WTC11 (cell line): Measurements from ENCODE around the gene ERBB4. TPM values are rescaled to one million over a fixed set of nuclear protein-coding genes. Genes with fewer than 3 reads are reported as not detected.

ENCODE experiments used
- ATAC-seq: fragments of 200-7000 bp; cut with Tn5 transposase; 2 replicates; pipeline ENCODE4 v1.10.0; 2021; ENCODE audit warnings: mild to moderate bottlenecking, moderate library complexity
- CTCF ChIA-PET: fragments of 300-600 bp; sonication (Branson Sonifier 250); formaldehyde crosslinking; loops from one replicate; lab custom pipeline; 2021; ENCODE audit warnings: antibody characterized with exemption; lab: Charles Lee
- POLR2A ChIA-PET: fragments of 350-600 bp; sonication (Branson Sonifier 250); formaldehyde crosslinking; loops from one replicate; lab custom pipeline; 2021; ENCODE audit warnings: antibody characterized with exemption; lab: Charles Lee
- DNase-seq: peaks from one replicate; pipeline ENCODE4 v3.0.0; 2021; ENCODE audit warnings: low spot score
- H3K27ac Mint-ChIP-seq: 2 replicates; pipeline ENCODE4 v1.8.0; 2021; ENCODE audit warnings: mixed read lengths
- H3K27me3 Mint-ChIP-seq: 2 replicates; pipeline ENCODE4 v1.8.0; 2021; ENCODE audit warnings: low read depth, mild to moderate bottlenecking, moderate library complexity, mixed read lengths
- H3K36me3 Mint-ChIP-seq: 2 replicates; pipeline ENCODE4 v1.8.0; 2021; ENCODE audit warnings: mixed read lengths
- H3K4me1 Mint-ChIP-seq: 2 replicates; pipeline ENCODE4 v1.8.0; 2022; ENCODE audit warnings: mixed read lengths
- H3K4me3 Mint-ChIP-seq: 2 replicates; pipeline ENCODE4 v1.8.0; 2021; ENCODE audit warnings: mild to moderate bottlenecking, moderate library complexity, mixed read lengths
- H3K9me3 Mint-ChIP-seq: 2 replicates; pipeline ENCODE4 v1.8.0; 2021; ENCODE audit warnings: mixed read lengths
- CREM ChIP-seq: sonication (generic); formaldehyde crosslinking; IDR thresholded peaks from 2 replicates; pipeline ENCODE4 v1.8.1; 2022; ENCODE audit warnings: mild to moderate bottlenecking, missing genetic modification reagents, moderate library complexity
- E2F5 ChIP-seq: sonication (generic); formaldehyde crosslinking; IDR thresholded peaks from 2 replicates; pipeline ENCODE4 v1.8.1; 2022; ENCODE audit warnings: mild to moderate bottlenecking, moderate library complexity, missing genetic modification reagents
- EMX1 ChIP-seq: fragments of 250-450 bp; sonication (Bioruptor Pico); IDR thresholded peaks from 2 replicates; pipeline ENCODE4 v1.8.0; 2021; ENCODE audit warnings: mild to moderate bottlenecking
- FOXJ3 ChIP-seq: sonication (generic); formaldehyde crosslinking; IDR thresholded peaks from 2 replicates; pipeline ENCODE4 v1.9.0; 2021; ENCODE audit warnings: missing genetic modification reagents, mild to moderate bottlenecking, borderline replicate concordance
- FOXP1 ChIP-seq: sonication (generic); formaldehyde crosslinking; IDR thresholded peaks from 2 replicates; pipeline ENCODE4 v1.8.0; 2022; ENCODE audit warnings: missing genetic modification reagents, mild to moderate bottlenecking, moderate library complexity, borderline replicate concordance
- GTF2I ChIP-seq: fragments of 250-450 bp; sonication (Bioruptor Pico); conservative IDR thresholded peaks from 2 replicates; pipeline ENCODE4 v1.4.0; 2021; ENCODE audit warnings: mild to moderate bottlenecking
- JUN ChIP-seq: sonication (generic); formaldehyde crosslinking; IDR thresholded peaks from 2 replicates; pipeline ENCODE4 v1.8.0; 2023; ENCODE audit warnings: mild to moderate bottlenecking, missing genetic modification reagents
- MYBL2 ChIP-seq: sonication (generic); formaldehyde crosslinking; IDR thresholded peaks from 2 replicates; pipeline ENCODE4 v1.8.1; 2023; ENCODE audit warnings: mild to moderate bottlenecking, moderate library complexity, missing genetic modification reagents
- NFE2L1 ChIP-seq: sonication (generic); formaldehyde crosslinking; IDR thresholded peaks from 2 replicates; pipeline ENCODE4 v1.8.1; 2023; ENCODE audit warnings: missing genetic modification reagents
- NR1H2 ChIP-seq: sonication (generic); formaldehyde crosslinking; IDR thresholded peaks from 2 replicates; pipeline ENCODE4 v1.9.0; 2021; ENCODE audit warnings: mild to moderate bottlenecking, moderate library complexity, missing genetic modification reagents
- PREB ChIP-seq: sonication (generic); formaldehyde crosslinking; IDR thresholded peaks from 2 replicates; pipeline ENCODE4 v1.8.1; 2022; ENCODE audit warnings: mild to moderate bottlenecking, missing genetic modification reagents, moderate library complexity, borderline replicate concordance
- PRRX2 ChIP-seq: fragments of 250-450 bp; sonication (Bioruptor Pico); IDR thresholded peaks from 2 replicates; pipeline ENCODE4 v1.8.0; 2021; ENCODE audit warnings: mild to moderate bottlenecking
- TEAD4 ChIP-seq: sonication (generic); formaldehyde crosslinking; IDR thresholded peaks from 2 replicates; pipeline ENCODE4 v1.8.0; 2022; ENCODE audit warnings: mild to moderate bottlenecking, missing genetic modification reagents
- TP53 ChIP-seq: sonication (generic); formaldehyde crosslinking; IDR thresholded peaks from 2 replicates; pipeline ENCODE4 v1.8.1; 2023; ENCODE audit warnings: mild to moderate bottlenecking, missing genetic modification reagents
- ZNF138 ChIP-seq: sonication (generic); formaldehyde crosslinking; conservative IDR thresholded peaks from 2 replicates; pipeline ENCODE4 v1.8.1; 2022; ENCODE audit warnings: mild to moderate bottlenecking, moderate library complexity, missing genetic modification reagents
- ZNF263 ChIP-seq: sonication (generic); formaldehyde crosslinking; IDR thresholded peaks from 2 replicates; pipeline ENCODE4 v1.8.1; 2022; ENCODE audit warnings: low read depth, mild to moderate bottlenecking, moderate library complexity, missing genetic modification reagents
- ZNF416 ChIP-seq: fragments of 250-450 bp; sonication (Bioruptor Pico); IDR thresholded peaks from 2 replicates; pipeline ENCODE4 v1.9.0; 2021; ENCODE audit warnings: mild to moderate bottlenecking, inconsistent platforms
- total RNA-seq: library from RNA; stranded (reverse); gene quantifications from 3 replicates; pipeline ENCODE4 v1.2.3, GENCODE V29; 2021
- TF ChIP-seq, protein P1 (sequence below): sonication (generic); formaldehyde crosslinking; conservative IDR thresholded peaks from 2 replicates; pipeline ENCODE4 v1.8.1; 2023; ENCODE audit warnings: mild to moderate bottlenecking, low read depth, missing genetic modification reagents, moderate library complexity
- TF ChIP-seq, protein P2 (sequence below): fragments of 250-450 bp; sonication (Bioruptor Pico); IDR thresholded peaks from 2 replicates; pipeline ENCODE4 v1.9.0; 2021; ENCODE audit warnings: mild to moderate bottlenecking
- TF ChIP-seq, protein P3 (sequence below): fragments of 200-600 bp; IDR thresholded peaks from 2 replicates; pipeline ENCODE4 v1.8.0; 2022; ENCODE audit warnings: antibody characterized with exemption
- TF ChIP-seq, protein P4 (sequence below): sonication (generic); formaldehyde crosslinking; IDR thresholded peaks from 2 replicates; pipeline ENCODE4 v1.8.1; 2023; ENCODE audit warnings: mild to moderate bottlenecking, moderate library complexity, missing genetic modification reagents
- TF ChIP-seq, protein P5 (sequence below): sonication (generic); formaldehyde crosslinking; IDR thresholded peaks from 2 replicates; pipeline ENCODE4 v1.8.1; 2022; ENCODE audit warnings: low read depth, missing genetic modification reagents, borderline replicate concordance
- TF ChIP-seq, protein P6 (sequence below): fragments of 250-450 bp; sonication (Bioruptor Pico); IDR thresholded peaks from 2 replicates; pipeline ENCODE4 v1.9.0; 2021; ENCODE audit warnings: mild to moderate bottlenecking

ERBB4 gene
- total RNA-seq, 1 experiment from 2014 or later, result 1.6 TPM

DNA sequence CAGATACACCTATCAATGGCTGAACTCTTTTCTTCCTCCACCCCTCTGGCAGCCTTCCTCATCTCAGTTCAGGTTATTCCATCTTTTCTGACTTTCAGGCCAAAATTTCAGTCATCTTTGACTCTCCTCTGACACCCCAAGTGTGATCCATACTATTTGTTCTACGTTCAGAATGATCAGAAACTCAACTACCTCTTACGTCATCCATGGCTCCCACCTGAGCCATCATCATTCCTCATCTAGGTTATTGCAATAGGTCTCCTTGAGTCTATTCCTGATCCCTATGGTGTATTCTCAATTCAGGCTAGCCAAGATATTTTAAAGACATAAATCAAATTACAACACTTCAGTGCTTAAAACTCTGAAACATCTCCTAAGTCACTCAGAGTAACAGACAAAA, 589.7 kb downstream of the ERBB4 start:
- Mint-ChIP-seq H3K9me3 (peaks cover 13% of the 10 kb centered on the region), H3K4me1 (peaks cover 8% of the 10 kb centered on the region), H3K27ac (peak overlapping the region; percentile 26; the same call in 1 of the 2 replicates)
- TF ChIP-seq FOXP1 (CRISPR knock-in tag) (no peak), MYBL2 (CRISPR knock-in tag) (no peak), FOXJ3 (CRISPR knock-in tag) (no peak), TEAD4 (CRISPR knock-in tag) (no peak), NFE2L1 (CRISPR knock-in tag) (no peak), JUN (CRISPR knock-in tag) (no peak), EMX1 (CRISPR knock-in tag) (no peak), PRRX2 (CRISPR knock-in tag) (no peak)
- TF ChIP-seq, protein P1, sequence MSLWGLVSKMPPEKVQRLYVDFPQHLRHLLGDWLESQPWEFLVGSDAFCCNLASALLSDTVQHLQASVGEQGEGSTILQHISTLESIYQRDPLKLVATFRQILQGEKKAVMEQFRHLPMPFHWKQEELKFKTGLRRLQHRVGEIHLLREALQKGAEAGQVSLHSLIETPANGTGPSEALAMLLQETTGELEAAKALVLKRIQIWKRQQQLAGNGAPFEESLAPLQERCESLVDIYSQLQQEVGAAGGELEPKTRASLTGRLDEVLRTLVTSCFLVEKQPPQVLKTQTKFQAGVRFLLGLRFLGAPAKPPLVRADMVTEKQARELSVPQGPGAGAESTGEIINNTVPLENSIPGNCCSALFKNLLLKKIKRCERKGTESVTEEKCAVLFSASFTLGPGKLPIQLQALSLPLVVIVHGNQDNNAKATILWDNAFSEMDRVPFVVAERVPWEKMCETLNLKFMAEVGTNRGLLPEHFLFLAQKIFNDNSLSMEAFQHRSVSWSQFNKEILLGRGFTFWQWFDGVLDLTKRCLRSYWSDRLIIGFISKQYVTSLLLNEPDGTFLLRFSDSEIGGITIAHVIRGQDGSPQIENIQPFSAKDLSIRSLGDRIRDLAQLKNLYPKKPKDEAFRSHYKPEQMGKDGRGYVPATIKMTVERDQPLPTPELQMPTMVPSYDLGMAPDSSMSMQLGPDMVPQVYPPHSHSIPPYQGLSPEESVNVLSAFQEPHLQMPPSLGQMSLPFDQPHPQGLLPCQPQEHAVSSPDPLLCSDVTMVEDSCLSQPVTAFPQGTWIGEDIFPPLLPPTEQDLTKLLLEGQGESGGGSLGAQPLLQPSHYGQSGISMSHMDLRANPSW (CRISPR knock-in tag), result no peak
- TF ChIP-seq, protein P2, sequence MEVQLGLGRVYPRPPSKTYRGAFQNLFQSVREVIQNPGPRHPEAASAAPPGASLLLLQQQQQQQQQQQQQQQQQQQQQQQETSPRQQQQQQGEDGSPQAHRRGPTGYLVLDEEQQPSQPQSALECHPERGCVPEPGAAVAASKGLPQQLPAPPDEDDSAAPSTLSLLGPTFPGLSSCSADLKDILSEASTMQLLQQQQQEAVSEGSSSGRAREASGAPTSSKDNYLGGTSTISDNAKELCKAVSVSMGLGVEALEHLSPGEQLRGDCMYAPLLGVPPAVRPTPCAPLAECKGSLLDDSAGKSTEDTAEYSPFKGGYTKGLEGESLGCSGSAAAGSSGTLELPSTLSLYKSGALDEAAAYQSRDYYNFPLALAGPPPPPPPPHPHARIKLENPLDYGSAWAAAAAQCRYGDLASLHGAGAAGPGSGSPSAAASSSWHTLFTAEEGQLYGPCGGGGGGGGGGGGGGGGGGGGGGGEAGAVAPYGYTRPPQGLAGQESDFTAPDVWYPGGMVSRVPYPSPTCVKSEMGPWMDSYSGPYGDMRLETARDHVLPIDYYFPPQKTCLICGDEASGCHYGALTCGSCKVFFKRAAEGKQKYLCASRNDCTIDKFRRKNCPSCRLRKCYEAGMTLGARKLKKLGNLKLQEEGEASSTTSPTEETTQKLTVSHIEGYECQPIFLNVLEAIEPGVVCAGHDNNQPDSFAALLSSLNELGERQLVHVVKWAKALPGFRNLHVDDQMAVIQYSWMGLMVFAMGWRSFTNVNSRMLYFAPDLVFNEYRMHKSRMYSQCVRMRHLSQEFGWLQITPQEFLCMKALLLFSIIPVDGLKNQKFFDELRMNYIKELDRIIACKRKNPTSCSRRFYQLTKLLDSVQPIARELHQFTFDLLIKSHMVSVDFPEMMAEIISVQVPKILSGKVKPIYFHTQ (CRISPR knock-in tag), result no peak
- TF ChIP-seq, protein P3, sequence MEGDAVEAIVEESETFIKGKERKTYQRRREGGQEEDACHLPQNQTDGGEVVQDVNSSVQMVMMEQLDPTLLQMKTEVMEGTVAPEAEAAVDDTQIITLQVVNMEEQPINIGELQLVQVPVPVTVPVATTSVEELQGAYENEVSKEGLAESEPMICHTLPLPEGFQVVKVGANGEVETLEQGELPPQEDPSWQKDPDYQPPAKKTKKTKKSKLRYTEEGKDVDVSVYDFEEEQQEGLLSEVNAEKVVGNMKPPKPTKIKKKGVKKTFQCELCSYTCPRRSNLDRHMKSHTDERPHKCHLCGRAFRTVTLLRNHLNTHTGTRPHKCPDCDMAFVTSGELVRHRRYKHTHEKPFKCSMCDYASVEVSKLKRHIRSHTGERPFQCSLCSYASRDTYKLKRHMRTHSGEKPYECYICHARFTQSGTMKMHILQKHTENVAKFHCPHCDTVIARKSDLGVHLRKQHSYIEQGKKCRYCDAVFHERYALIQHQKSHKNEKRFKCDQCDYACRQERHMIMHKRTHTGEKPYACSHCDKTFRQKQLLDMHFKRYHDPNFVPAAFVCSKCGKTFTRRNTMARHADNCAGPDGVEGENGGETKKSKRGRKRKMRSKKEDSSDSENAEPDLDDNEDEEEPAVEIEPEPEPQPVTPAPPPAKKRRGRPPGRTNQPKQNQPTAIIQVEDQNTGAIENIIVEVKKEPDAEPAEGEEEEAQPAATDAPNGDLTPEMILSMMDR, result no peak
- TF ChIP-seq, all 79 proteins: peak for 0
- Mint-ChIP-seq H3K27me3 (no peaks in the 10 kb centered on the region), H3K4me3 (no peak overlapping the region), H3K36me3 (0 out of 2 replicates have a peak, but pooled peaks cover 2% of the 10 kb centered on the region)
- ATAC-seq (no peak), DNase-seq (no peak)
- POLR2A ChIA-PET, result no interaction called here
- CTCF ChIA-PET, result no interaction called here

GRCh38 chr2:211946960-211947359, 591.6 kb downstream of the ERBB4 start:
- no peak overlapping the region for H3K4me3 Mint-ChIP-seq
- H3K4me1 Mint-ChIP-seq, result peaks cover 8% of the 10 kb centered on the region
- H3K9me3 Mint-ChIP-seq, result peaks cover 9% of the 10 kb centered on the region
- ChIA-PET CTCF (no interaction called here), POLR2A (interaction anchor here (0.6 kb wide), 1 partner anchor 128 kb away, joined by 5 read pairs; no protein-coding TSS in a partner anchor)
- no peaks in the 10 kb centered on the region for H3K27me3 Mint-ChIP-seq
- no peak for DNase-seq
- ATAC-seq, result no peak
- H3K27ac Mint-ChIP-seq, result no peak overlapping the region
- H3K36me3 Mint-ChIP-seq, result 0 out of 2 replicates have a peak, but pooled peaks cover 2% of the 10 kb centered on the region
- no peak for TF ChIP-seq E2F5 (CRISPR knock-in tag)
- TF ChIP-seq, protein P4, sequence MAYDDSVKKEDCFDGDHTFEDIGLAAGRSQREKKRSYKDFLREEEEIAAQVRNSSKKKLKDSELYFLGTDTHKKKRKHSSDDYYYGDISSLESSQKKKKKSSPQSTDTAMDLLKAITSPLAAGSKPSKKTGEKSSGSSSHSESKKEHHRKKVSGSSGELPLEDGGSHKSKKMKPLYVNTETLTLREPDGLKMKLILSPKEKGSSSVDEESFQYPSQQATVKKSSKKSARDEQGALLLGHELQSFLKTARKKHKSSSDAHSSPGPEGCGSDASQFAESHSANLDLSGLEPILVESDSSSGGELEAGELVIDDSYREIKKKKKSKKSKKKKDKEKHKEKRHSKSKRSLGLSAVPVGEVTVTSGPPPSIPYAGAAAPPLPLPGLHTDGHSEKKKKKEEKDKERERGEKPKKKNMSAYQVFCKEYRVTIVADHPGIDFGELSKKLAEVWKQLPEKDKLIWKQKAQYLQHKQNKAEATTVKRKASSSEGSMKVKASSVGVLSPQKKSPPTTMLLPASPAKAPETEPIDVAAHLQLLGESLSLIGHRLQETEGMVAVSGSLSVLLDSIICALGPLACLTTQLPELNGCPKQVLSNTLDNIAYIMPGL (CRISPR knock-in tag), result no peak
- no peak for TF ChIP-seq ZNF138 (CRISPR knock-in tag)
- no peak for TF ChIP-seq NR1H2 (CRISPR knock-in tag)
- TF ChIP-seq ZNF263, result no peak
- TF ChIP-seq GTF2I, result no peak
- no peak for TF ChIP-seq PREB (CRISPR knock-in tag)
- no peak for TF ChIP-seq ZNF416 (CRISPR knock-in tag)
- TF ChIP-seq, protein P5, sequence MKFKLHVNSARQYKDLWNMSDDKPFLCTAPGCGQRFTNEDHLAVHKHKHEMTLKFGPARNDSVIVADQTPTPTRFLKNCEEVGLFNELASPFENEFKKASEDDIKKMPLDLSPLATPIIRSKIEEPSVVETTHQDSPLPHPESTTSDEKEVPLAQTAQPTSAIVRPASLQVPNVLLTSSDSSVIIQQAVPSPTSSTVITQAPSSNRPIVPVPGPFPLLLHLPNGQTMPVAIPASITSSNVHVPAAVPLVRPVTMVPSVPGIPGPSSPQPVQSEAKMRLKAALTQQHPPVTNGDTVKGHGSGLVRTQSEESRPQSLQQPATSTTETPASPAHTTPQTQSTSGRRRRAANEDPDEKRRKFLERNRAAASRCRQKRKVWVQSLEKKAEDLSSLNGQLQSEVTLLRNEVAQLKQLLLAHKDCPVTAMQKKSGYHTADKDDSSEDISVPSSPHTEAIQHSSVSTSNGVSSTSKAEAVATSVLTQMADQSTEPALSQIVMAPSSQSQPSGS, result no peak
- TF ChIP-seq CREM, result no peak
- TF ChIP-seq TP53 (CRISPR knock-in tag), result no peak
- TF ChIP-seq, protein P6, sequence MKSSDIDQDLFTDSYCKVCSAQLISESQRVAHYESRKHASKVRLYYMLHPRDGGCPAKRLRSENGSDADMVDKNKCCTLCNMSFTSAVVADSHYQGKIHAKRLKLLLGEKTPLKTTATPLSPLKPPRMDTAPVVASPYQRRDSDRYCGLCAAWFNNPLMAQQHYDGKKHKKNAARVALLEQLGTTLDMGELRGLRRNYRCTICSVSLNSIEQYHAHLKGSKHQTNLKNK (CRISPR knock-in tag), result no peak
- no peak for TF ChIP-seq JUN (CRISPR knock-in tag)
